Neural cell (in vitro differentiated cells): ENCODE data around the gene ZNF334.

ENCODE experiments used
- CTCF ChIP-seq: fragments of 450-650 bp; IDR thresholded peaks from 2 replicates; pipeline ENCODE4 v1.5.1; 2014; ENCODE audit warnings: antibody characterized with exemption, mild to moderate bottlenecking, moderate library complexity; ENCODE audit not compliant: poor library complexity, severe bottlenecking
- EP300 ChIP-seq: fragments of 450-650 bp; conservative IDR thresholded peaks from 2 replicates; pipeline ENCODE4 v1.6.1; 2014; ENCODE audit warnings: antibody characterized with exemption, mild to moderate bottlenecking, moderate library complexity; ENCODE audit not compliant: poor library complexity, severe bottlenecking
- EZH2 ChIP-seq: fragments of 200-600, 300-800 bp; shearing (Covaris generic), sonication (generic); IDR thresholded peaks from 2 replicates; pipeline ENCODE4 v1.6.1; 2014; ENCODE audit warnings: antibody characterized with exemption, low read length, borderline replicate concordance, mild to moderate bottlenecking; ENCODE audit not compliant: insufficient read depth, poor library complexity, severe bottlenecking
- POLR2AphosphoS5 ChIP-seq: IDR thresholded peaks from 2 replicates; pipeline ENCODE4 v1.6.1; 2012
- SMC3 ChIP-seq: fragments of 450-650 bp; conservative IDR thresholded peaks from 2 replicates; pipeline ENCODE4 v1.6.1; 2014; ENCODE audit warnings: antibody characterized with exemption, mild to moderate bottlenecking, moderate library complexity; ENCODE audit not compliant: poor library complexity
- TAF1 ChIP-seq: IDR thresholded peaks from 2 replicates; pipeline ENCODE4 v1.6.1; 2012; ENCODE audit warnings: low read depth

- no peak for TF ChIP-seq POLR2AphosphoS5
- TF ChIP-seq CTCF = no peak
- TF ChIP-seq EZH2 = no peak
- TF ChIP-seq TAF1 = no peak
- no peak for TF ChIP-seq EP300
- TF ChIP-seq SMC3 = no peak
Observed at GRCh38 chr20:46555370-46555956, 42.1 kb upstream of the ZNF334 start.
